Activated CD4-positive, alpha-beta memory T cell treated with anti-CD3 and anti-CD28 coated beads for 36 hours (primary cell): ENCODE measurements around the gene BAHCC1. TPM values are rescaled to one million over a fixed set of nuclear protein-coding genes. Genes with fewer than 3 reads are reported as not detected.

Experiments
- CTCF ChIA-PET: fragments of 350-600 bp; sonication (Branson Sonifier 250); formaldehyde crosslinking; loops from one replicate; lab custom pipeline; 2021; ENCODE audit warnings: antibody characterized with exemption, inconsistent platforms; lab: Charles Lee
- POLR2A ChIA-PET: fragments of 350-600 bp; sonication (Branson Sonifier 250); formaldehyde crosslinking; loops from one replicate; lab custom pipeline; 2021; ENCODE audit warnings: antibody characterized with exemption; lab: Charles Lee
- DNase-seq: peaks from one replicate; pipeline ENCODE4 v3.0.0-alpha.2; 2020
- H3K27ac Mint-ChIP-seq: one replicate; pipeline ENCODE4 v1.8.0; 2021; ENCODE audit warnings: mixed read lengths
- H3K27me3 Mint-ChIP-seq: one replicate; pipeline ENCODE4 v1.8.0; 2021; ENCODE audit warnings: mixed read lengths
- H3K36me3 Mint-ChIP-seq: one replicate; pipeline ENCODE4 v1.8.0; 2021; ENCODE audit warnings: mixed read lengths
- H3K4me1 Mint-ChIP-seq: one replicate; pipeline ENCODE4 v1.8.0; 2021; ENCODE audit warnings: low read depth, mixed read lengths
- H3K4me3 Mint-ChIP-seq: one replicate; pipeline ENCODE4 v1.8.0; 2021; ENCODE audit warnings: mild to moderate bottlenecking, mixed read lengths
- H3K9me3 Mint-ChIP-seq: one replicate; pipeline ENCODE4 v1.8.0; 2021; ENCODE audit warnings: mixed read lengths
- intact Hi-C: fragments of 100-400 bp; cut with micrococcal nuclease; formaldehyde crosslinking; loops from one replicate; pipeline ENCODE4 v1.15.1; 2023
- total RNA-seq, 2 experiments: library from RNA; stranded (reverse); gene quantifications; one replicate each; pipeline ENCODE4 v1.2.3, GENCODE V29; 2021

The BAHCC1 gene
- total RNA-seq, 2 experiments from 2014 or later, result 0.10 TPM; not detected in 1

GRCh38 chr17:81414756-81415516 is 19.7 kb downstream of the BAHCC1 start:
- Mint-ChIP-seq H3K27ac (no peak overlapping the region), H3K27me3 (no peaks in the 10 kb centered on the region), H3K4me3 (no peak overlapping the region), H3K9me3 (no peaks in the 10 kb centered on the region), H3K36me3 (no peaks in the 10 kb centered on the region), H3K4me1 (peaks cover 16% of the 10 kb centered on the region)
- no peak for DNase-seq
- ChIA-PET CTCF (no interaction called here), POLR2A (no interaction called here)
- intact Hi-C loops, result no loop called here

GRCh38 chr17:81415681-81416080 is 20.4 kb downstream of the BAHCC1 start:
- intact Hi-C loops, result no loop called here
- Mint-ChIP-seq H3K27me3 (no peaks in the 10 kb centered on the region), H3K4me1 (peaks cover 16% of the 10 kb centered on the region), H3K9me3 (no peaks in the 10 kb centered on the region), H3K4me3 (no peak overlapping the region), H3K27ac (no peak overlapping the region), H3K36me3 (no peaks in the 10 kb centered on the region)
- DNase-seq, result no peak
- POLR2A ChIA-PET, result no interaction called here
- CTCF ChIA-PET, result no interaction called here

- H3K4me1 Mint-ChIP-seq, result peaks cover 13% of the 10 kb centered on the region
- ChIA-PET CTCF (no interaction called here), POLR2A (no interaction called here)
- no peak overlapping the region for H3K27ac Mint-ChIP-seq
- no peak overlapping the region for H3K4me3 Mint-ChIP-seq
- H3K36me3 Mint-ChIP-seq, result no peaks in the 10 kb centered on the region
- H3K27me3 Mint-ChIP-seq, result no peaks in the 10 kb centered on the region
- no peak for DNase-seq
- H3K9me3 Mint-ChIP-seq, result no peaks in the 10 kb centered on the region
- intact Hi-C loops, result no loop called here
These were observed 21.4 kb downstream of the BAHCC1 start for GRCh38 chr17:81416612-81417011.

GRCh38 chr17:81417049-81417878 is 22.0 kb downstream of the BAHCC1 start:
- POLR2A ChIA-PET, result no interaction called here
- H3K27ac Mint-ChIP-seq, result no peak overlapping the region
- no peaks in the 10 kb centered on the region for H3K27me3 Mint-ChIP-seq
- DNase-seq, result no peak
- no peaks in the 10 kb centered on the region for H3K9me3 Mint-ChIP-seq
- no peaks in the 10 kb centered on the region for H3K36me3 Mint-ChIP-seq
- CTCF ChIA-PET, result no interaction called here
- no peak overlapping the region for H3K4me3 Mint-ChIP-seq
- intact Hi-C loops, result no loop called here
- peaks cover 9% of the 10 kb centered on the region for H3K4me1 Mint-ChIP-seq

- no peak for DNase-seq
- Mint-ChIP-seq H3K27ac (peak overlapping the region; percentile 51), H3K27me3 (no peaks in the 10 kb centered on the region), H3K4me3 (no peak overlapping the region), H3K9me3 (no peaks in the 10 kb centered on the region), H3K36me3 (no peaks in the 10 kb centered on the region), H3K4me1 (peaks cover 4% of the 10 kb centered on the region)
- POLR2A ChIA-PET, result no interaction called here
- CTCF ChIA-PET, result no interaction called here
- intact Hi-C loops, result no loop called here
These were observed 22.8 kb downstream of the BAHCC1 start for GRCh38 chr17:81417879-81418709.

- DNase-seq, result no peak
- ChIA-PET CTCF (no interaction called here), POLR2A (no interaction called here)
- Mint-ChIP-seq H3K4me1 (no peaks in the 10 kb centered on the region), H3K27me3 (no peaks in the 10 kb centered on the region), H3K9me3 (no peaks in the 10 kb centered on the region), H3K36me3 (no peaks in the 10 kb centered on the region), H3K27ac (no peak overlapping the region), H3K4me3 (no peak overlapping the region)
- intact Hi-C loops, result no loop called here
These were observed 23.6 kb downstream of the BAHCC1 start for GRCh38 chr17:81418710-81419318.

- H3K36me3 Mint-ChIP-seq, result no peaks in the 10 kb centered on the region
- no peak overlapping the region for H3K4me3 Mint-ChIP-seq
- ChIA-PET CTCF (no interaction called here), POLR2A (no interaction called here)
- H3K9me3 Mint-ChIP-seq, result no peaks in the 10 kb centered on the region
- H3K27ac Mint-ChIP-seq, result no peak overlapping the region
- no peaks in the 10 kb centered on the region for H3K27me3 Mint-ChIP-seq
- no peak for DNase-seq
- H3K4me1 Mint-ChIP-seq, result no peaks in the 10 kb centered on the region
- intact Hi-C loops, result no loop called here
These were observed 24.1 kb downstream of the BAHCC1 start for GRCh38 chr17:81419319-81419885.

GRCh38 chr17:81419886-81420768 is 24.9 kb downstream of the BAHCC1 start:
- DNase-seq, result no peak
- Mint-ChIP-seq H3K4me3 (no peak overlapping the region), H3K27ac (no peak overlapping the region), H3K36me3 (no peaks in the 10 kb centered on the region), H3K9me3 (no peaks in the 10 kb centered on the region), H3K27me3 (no peaks in the 10 kb centered on the region), H3K4me1 (no peaks in the 10 kb centered on the region)
- POLR2A ChIA-PET, result no interaction called here
- CTCF ChIA-PET, result no interaction called here
- intact Hi-C loops, result no loop called here

- Mint-ChIP-seq H3K36me3 (no peaks in the 10 kb centered on the region), H3K4me1 (no peaks in the 10 kb centered on the region), H3K27me3 (no peaks in the 10 kb centered on the region), H3K9me3 (no peaks in the 10 kb centered on the region), H3K27ac (no peak overlapping the region), H3K4me3 (no peak overlapping the region)
- ChIA-PET POLR2A (no interaction called here), CTCF (no interaction called here)
- no peak for DNase-seq
- intact Hi-C loops, result no loop called here
These were observed 25.7 kb downstream of the BAHCC1 start for GRCh38 chr17:81420769-81421462.

- ChIA-PET POLR2A (no interaction called here), CTCF (no interaction called here)
- Mint-ChIP-seq H3K27me3 (peaks cover 5% of the 10 kb centered on the region), H3K4me1 (peaks cover 3% of the 10 kb centered on the region), H3K9me3 (no peaks in the 10 kb centered on the region), H3K4me3 (no peak overlapping the region), H3K27ac (no peak overlapping the region), H3K36me3 (no peaks in the 10 kb centered on the region)
- no peak for DNase-seq
- intact Hi-C loops, result no loop called here
These were observed 27.8 kb downstream of the BAHCC1 start for GRCh38 chr17:81422776-81423697.
